NCI-H187 treated with DMSO at 0.1 percent for 48 hours (cell line): ENCODE results near the gene PTCH2.
"Not testable (repeated sequence)": the region's sequence is repeated elsewhere in the genome, so short reads cannot be mapped to it uniquely, and the experiment has no call there.

Experiments used
- DNase-seq: peaks from one replicate; lab custom pipeline; 2025; lab: John Stamatoyannopoulos, UW

Gene PTCH2

GRCh38 chr1:44819196-44819607 lies 23.9 kb downstream of the PTCH2 start:
- DNase-seq, result no peak

GRCh38 chr1:44817771-44818495 lies 25.1 kb downstream of the PTCH2 start:
- no peak for DNase-seq

- DNase-seq, result no peak
These were observed 25.7 kb downstream of the PTCH2 start for GRCh38 chr1:44817307-44817706.

- not testable (repeated sequence) for DNase-seq
These were observed 27.1 kb downstream of the PTCH2 start for GRCh38 chr1:44815926-44816325.

- no peak for DNase-seq
These were observed 30.1 kb downstream of the PTCH2 start for GRCh38 chr1:44812822-44813543.

- no peak for DNase-seq
These were observed 31.8 kb downstream of the PTCH2 start for GRCh38 chr1:44811234-44811633.

- DNase-seq, result not testable (repeated sequence)
These were observed 32.3 kb downstream of the PTCH2 start for GRCh38 chr1:44810762-44811105.

GRCh38 chr1:44810101-44810761 lies 32.8 kb downstream of the PTCH2 start:
- no peak for DNase-seq

- DNase-seq, result no peak
These were observed 33.8 kb downstream of the PTCH2 start for GRCh38 chr1:44808938-44809917.

- no peak for DNase-seq
These were observed 34.8 kb downstream of the PTCH2 start, which contains the start of gene BTBD19 for GRCh38 chr1:44808063-44808937. Gene BTBD19, plus strand, starts transcription at chr1:44808523. Its CDS starts 298 bp downstream, at chr1:44808821.

GRCh38 chr1:44807364-44808062 lies 35.5 kb downstream of the PTCH2 start:
- no peak for DNase-seq

- DNase-seq, result no peak
These were observed 36.2 kb downstream of the PTCH2 start, which contains the start of gene DYNLT4 for GRCh38 chr1:44806704-44807363. Gene DYNLT4, minus strand, starts transcription at chr1:44807351. Its CDS starts 683 bp downstream, at chr1:44806668.

- no peak for DNase-seq
These were observed 36.9 kb downstream of the PTCH2 start for GRCh38 chr1:44806025-44806703.

- DNase-seq, result no peak
These were observed 37.6 kb downstream of the PTCH2 start for GRCh38 chr1:44805311-44806024.

- no peak for DNase-seq
These were observed 39.5 kb downstream of the PTCH2 start for GRCh38 chr1:44803312-44804095.

GRCh38 chr1:44803062-44803311 lies 40.1 kb downstream of the PTCH2 start:
- DNase-seq, result no peak

GRCh38 chr1:44802306-44803061 lies 40.6 kb downstream of the PTCH2 start:
- DNase-seq, result no peak
